Ovary (tissue), 9 donors: Measurements from ENCODE around the gene MSH3. TPM values are rescaled to one million over a fixed set of nuclear protein-coding genes. Genes with fewer than 3 reads are reported as not detected.
"Not testable (repeated sequence)": the region's sequence is repeated elsewhere in the genome, so short reads cannot be mapped to it uniquely, and the experiment has no call there.

Experiments
- DNase-seq, 5 donors: peaks; one replicate each; pipeline ENCODE4 v3.0.0-alpha.2; 2019 to 2020
- H3K27ac ChIP-seq, 2 donors: fragments of 200-600 bp; one replicate each; pipeline versions ENCODE4 v1.5.1 to v1.8.0; 2019 to 2022
- H3K27me3 ChIP-seq: fragments of 200-600 bp; one replicate; pipeline ENCODE4 v1.8.0; 2022
- H3K36me3 ChIP-seq: fragments of 200-600 bp; sonication (generic); one replicate; pipeline ENCODE4 v1.5.1; 2019
- H3K4me1 ChIP-seq: one replicate; pipeline ENCODE4 v1.8.1; 2013; ENCODE audit warnings: mild to moderate bottlenecking, moderate library complexity; ENCODE audit not compliant: insufficient read depth
- H3K4me3 ChIP-seq: fragments of 200-600 bp; sonication (generic); one replicate; pipeline ENCODE4 v1.5.1; 2017
- H3K9me3 ChIP-seq, 2 donors: fragments of 200-600 bp in 1 of 2; sonication (generic) in 1 of 2; one replicate each; pipeline versions ENCODE4 v1.5.1 to v1.8.1; 2013 to 2019; ENCODE audit warnings: mild to moderate bottlenecking in 1 of 2, moderate library complexity in 1 of 2
- EP300 ChIP-seq: sonication (generic); formaldehyde crosslinking; IDR thresholded peaks from one replicate; pipeline ENCODE4 v1.6.1; 2017; ENCODE audit warnings: antibody characterized with exemption
- POLR2A ChIP-seq: fragments of 450-650 bp; IDR thresholded peaks from one replicate; pipeline ENCODE4 v1.6.1; 2017; ENCODE audit warnings: antibody characterized with exemption, mild to moderate bottlenecking, moderate library complexity
- WGBS, 3 donors: extraction: QIAGEN DNeasy Blood & Tissue Kit in 1 of 3; methylation state at CpG; one replicate each; pipeline versions ENCODE4 v1.1.5 to v1.1.7; 2013 to 2017; 5-methylcytosine and 5-hydroxymethylcytosine counted together
- intact Hi-C, 4 donors: fragments of 100-400 bp; cut with DNase I; formaldehyde crosslinking; loops; one replicate each; pipeline versions ENCODE4 v1.11.0 to v1.15.1; 2022 to 2023
- polyA plus RNA-seq, 2 donors: library from polyadenylated mRNA; stranded (reverse); fragments of 200-250 nt in 1 of 2; fragments of 350-450 nt in 1 of 2; fragmentation: Illumina TruSeq in 1 of 2; extraction: RNeasy Lipid Tissue Mini Kit (QIAGEN cat#74804) in 1 of 2; gene quantifications; one replicate each; pipeline ENCODE4 v1.2.3, GENCODE V29; 2013 to 2014
- total RNA-seq, 7 donors: library from RNA; depleted of rRNA in 2 of 7; stranded (reverse); fragments of >200 nt in 2 of 7; fragmentation: NEBNext Ultra II Directional in 3 of 7; extraction: Animal tissue kit (Norgen Biotek cat#: 25700) in 3 of 7; gene quantifications; one replicate each; pipeline versions ENCODE4 v1.1.0 to v1.2.4, GENCODE V29; 2016 to 2023
- TF ChIP-seq, protein P1 (sequence below), 3 donors: fragments of 450-650 bp in 2 of 3; fragments of 200-600 bp in 1 of 3; IDR thresholded peaks; one replicate each; pipeline versions ENCODE4 v1.5.1 to v1.8.0; 2016 to 2022; ENCODE audit warnings: antibody characterized with exemption in 3 of 3, mild to moderate bottlenecking in 1 of 3
- donor health status: DM: no; HTN: no; CAD: no; lungs with moderate emphysema.
- donor health status: DM: no; HTN: no; CAD: no.
- donor health status: Bipolar disorder and iron deficiency.
- donor health status: DM: yes; HTN: yes; CAD: no.
- donor health status: DM: no; HTN: no; CAD: no.
- donor health status: DM: yes; HTN: yes; CAD: no.

MSH3 gene
- total and polyA plus RNA-seq, 9 donors, result 5.1 to 17.0 (median 13.1) TPM

DNA sequence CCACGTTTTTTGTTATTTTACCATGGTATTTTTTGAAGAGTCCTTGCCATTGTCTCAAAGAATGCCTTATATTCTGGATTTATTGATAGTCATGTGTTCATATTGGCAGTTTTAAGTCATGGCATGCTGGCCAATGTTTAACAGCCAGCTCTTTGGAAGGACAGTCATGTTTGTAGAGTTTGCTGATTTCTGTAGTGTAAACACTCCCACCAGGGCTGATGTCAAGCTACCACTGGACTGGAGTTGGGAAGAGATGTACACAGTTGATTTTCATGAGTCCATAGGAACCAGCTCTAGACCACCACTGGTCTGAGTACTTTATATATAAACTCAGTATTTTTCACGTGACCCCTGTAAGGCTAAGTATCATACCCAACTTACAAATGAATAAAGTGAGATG, 125.6 kb downstream of the MSH3 start:
- Histone ChIP-seq H3K36me3 (no peaks in the 10 kb centered on the region), H3K4me3 (no peak overlapping the region), H3K9me3 (no peaks in the 10 kb centered on the region), H3K27me3 (no peaks in the 10 kb centered on the region), H3K27ac (no peak overlapping the region), H3K4me1 (no peaks in the 10 kb centered on the region)
- DNase-seq, result no peak
- intact Hi-C loops, result no loop called here
- TF ChIP-seq, protein P1, sequence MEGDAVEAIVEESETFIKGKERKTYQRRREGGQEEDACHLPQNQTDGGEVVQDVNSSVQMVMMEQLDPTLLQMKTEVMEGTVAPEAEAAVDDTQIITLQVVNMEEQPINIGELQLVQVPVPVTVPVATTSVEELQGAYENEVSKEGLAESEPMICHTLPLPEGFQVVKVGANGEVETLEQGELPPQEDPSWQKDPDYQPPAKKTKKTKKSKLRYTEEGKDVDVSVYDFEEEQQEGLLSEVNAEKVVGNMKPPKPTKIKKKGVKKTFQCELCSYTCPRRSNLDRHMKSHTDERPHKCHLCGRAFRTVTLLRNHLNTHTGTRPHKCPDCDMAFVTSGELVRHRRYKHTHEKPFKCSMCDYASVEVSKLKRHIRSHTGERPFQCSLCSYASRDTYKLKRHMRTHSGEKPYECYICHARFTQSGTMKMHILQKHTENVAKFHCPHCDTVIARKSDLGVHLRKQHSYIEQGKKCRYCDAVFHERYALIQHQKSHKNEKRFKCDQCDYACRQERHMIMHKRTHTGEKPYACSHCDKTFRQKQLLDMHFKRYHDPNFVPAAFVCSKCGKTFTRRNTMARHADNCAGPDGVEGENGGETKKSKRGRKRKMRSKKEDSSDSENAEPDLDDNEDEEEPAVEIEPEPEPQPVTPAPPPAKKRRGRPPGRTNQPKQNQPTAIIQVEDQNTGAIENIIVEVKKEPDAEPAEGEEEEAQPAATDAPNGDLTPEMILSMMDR (IDR thresholded peaks at IDR 0.05), result no peak
- TF ChIP-seq POLR2A (no peak), EP300 (no peak)
- 94 to 98% (median 97%) methylated on average over 2 of the region's 2 CpGs for WGBS, 3 donors

DNA sequence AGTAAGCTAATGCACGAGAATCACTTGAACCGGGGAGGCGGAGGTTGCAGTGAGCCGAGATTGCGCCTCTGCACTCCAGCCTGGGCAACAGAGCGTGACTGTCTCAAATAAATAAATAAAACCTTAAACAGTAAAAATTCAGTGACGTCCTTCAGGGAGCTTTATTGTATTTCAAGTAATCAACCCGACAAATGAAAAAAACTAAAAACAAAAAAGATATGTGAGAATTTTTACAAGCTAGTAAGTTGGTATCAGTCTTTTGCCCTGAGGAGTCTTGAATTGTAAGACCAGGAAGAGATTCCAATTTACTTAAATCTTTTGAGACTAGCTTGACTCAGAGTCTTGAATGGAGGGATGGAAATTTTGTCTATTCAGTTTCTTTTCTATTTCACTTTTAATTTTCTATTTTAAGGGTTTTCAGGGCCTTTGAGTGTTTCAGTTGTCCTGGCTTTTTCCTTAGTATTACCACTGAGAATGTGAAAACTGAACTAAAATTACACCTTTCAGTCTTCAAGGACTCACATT, 126.4 kb downstream of the MSH3 start:
- Histone ChIP-seq H3K36me3 (no peaks in the 10 kb centered on the region), H3K9me3 (no peaks in the 10 kb centered on the region), H3K4me1 (no peaks in the 10 kb centered on the region), H3K27me3 (no peaks in the 10 kb centered on the region), H3K27ac (no peak overlapping the region), H3K4me3 (no peak overlapping the region)
- intact Hi-C loops, result no loop called here
- WGBS, 3 donors, result 97 to 98% (median 98%) methylated on average over 8 of the region's 8 CpGs
- TF ChIP-seq, protein P1 (IDR thresholded peaks at IDR 0.05), result no peak
- TF ChIP-seq EP300 (no peak), POLR2A (no peak)
- DNase-seq, result no peak

DNA sequence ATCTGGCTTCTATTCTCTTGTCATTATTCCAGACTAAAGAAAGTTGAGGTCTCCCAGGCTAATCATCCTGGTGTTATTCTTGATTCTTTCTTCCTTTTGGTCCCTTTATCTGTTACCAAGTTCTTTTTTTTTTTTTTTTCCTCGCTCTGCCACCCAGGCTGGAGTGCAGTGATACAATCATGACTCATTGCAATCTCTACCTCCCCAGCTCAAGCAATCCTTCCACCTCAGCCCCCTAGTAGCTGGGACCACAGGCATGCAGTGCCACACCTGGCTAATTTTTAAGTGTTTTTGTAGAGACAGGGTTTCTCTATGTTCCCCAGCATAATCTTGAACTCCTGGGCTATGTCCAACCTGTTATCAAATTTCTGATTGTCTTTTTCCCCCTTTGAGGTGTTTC, 126.9 kb downstream of the MSH3 start:
- TF ChIP-seq, protein P1 (IDR thresholded peaks at IDR 0.05), result no peak
- TF ChIP-seq POLR2A, result no peak
- TF ChIP-seq EP300, result no peak
- no peaks in the 10 kb centered on the region for H3K27me3 ChIP-seq
- DNase-seq, result no peak
- no peaks in the 10 kb centered on the region for H3K4me1 ChIP-seq
- WGBS, 3 donors, result 76 to 95% (median 80%) methylated on average over 1 of the region's 1 CpG
- no peaks in the 10 kb centered on the region for H3K9me3 ChIP-seq
- intact Hi-C loops, result no loop called here
- no peaks in the 10 kb centered on the region for H3K36me3 ChIP-seq
- no peak overlapping the region for H3K27ac ChIP-seq
- no peak overlapping the region for H3K4me3 ChIP-seq

DNA sequence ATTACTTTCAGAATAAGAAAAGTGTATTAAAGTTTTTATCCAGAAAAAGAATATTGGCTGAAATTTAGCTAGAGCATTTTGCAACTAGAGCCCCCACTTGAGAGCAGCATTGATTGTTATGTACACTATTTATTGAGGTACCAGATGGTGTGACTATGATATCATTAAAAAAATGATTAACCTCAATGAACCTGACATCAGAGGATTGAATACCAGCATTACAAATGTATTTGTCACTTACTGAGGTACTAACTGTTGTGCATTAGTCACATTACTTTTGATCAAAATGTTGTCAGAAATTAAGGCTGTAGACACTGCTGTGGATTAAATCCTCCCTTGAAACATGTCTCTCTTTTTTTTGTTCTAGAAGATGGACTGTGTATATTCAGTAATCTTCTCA, 128.2 kb downstream of the MSH3 start:
- Histone ChIP-seq H3K4me3 (no peak overlapping the region), H3K36me3 (no peaks in the 10 kb centered on the region), H3K27ac (no peak overlapping the region), H3K4me1 (no peaks in the 10 kb centered on the region), H3K27me3 (no peaks in the 10 kb centered on the region), H3K9me3 (no peaks in the 10 kb centered on the region)
- DNase-seq, result no peak
- TF ChIP-seq POLR2A, result no peak
- TF ChIP-seq EP300, result no peak
- TF ChIP-seq, protein P1 (IDR thresholded peaks at IDR 0.05), result no peak
- intact Hi-C loops, result no loop called here

DNA sequence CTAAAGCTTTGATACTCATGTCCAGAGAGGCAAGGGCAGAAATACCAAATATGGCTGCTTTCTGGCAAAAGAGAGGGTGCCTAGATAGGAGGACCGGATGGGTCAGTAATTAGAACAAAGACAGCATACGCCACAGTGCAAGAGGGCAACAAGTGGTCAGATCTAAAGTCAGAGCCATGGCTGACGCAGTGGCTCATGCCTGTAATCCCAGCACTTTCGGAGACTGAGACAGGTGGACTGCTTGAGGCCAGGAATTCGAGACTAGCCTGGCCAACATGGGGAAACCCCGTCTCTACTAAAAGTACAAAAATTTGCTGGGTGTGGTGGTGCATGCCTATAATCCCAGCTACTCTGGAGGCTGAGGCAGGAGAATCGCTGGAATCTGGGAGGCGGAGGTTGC, 129.3 kb downstream of the MSH3 start:
- not testable (repeated sequence) for DNase-seq

More for the DNA sequence above, 129.3 kb downstream of the MSH3 start:
- 97 to 99% (median 98%) methylated on average over 8 of the region's 8 CpGs for WGBS, 3 donors
- intact Hi-C loops, H3K27ac ChIP-seq, H3K27me3 ChIP-seq, H3K4me1 ChIP-seq, H3K4me3 ChIP-seq, H3K9me3 ChIP-seq, H3K36me3 ChIP-seq: not testable (repeated sequence)
